Mesenchymal stem cell (in vitro differentiated cells and primary cell): ENCODE measurements around the gene AFM.

Source experiments
- DNase-seq: peaks from one replicate; pipeline ENCODE4 v3.0.0-alpha.2; 2013
- H2AFZ ChIP-seq: one replicate; pipeline ENCODE4 v1.6.1; 2013; ENCODE audit warnings: low read depth, mild to moderate bottlenecking, control low read depth, inconsistent platforms, low read length, moderate library complexity
- H2AK5ac ChIP-seq: 2 replicates; pipeline ENCODE4 v1.6.1; 2013; ENCODE audit warnings: low read length, moderate library complexity, mild to moderate bottlenecking, inconsistent platforms; ENCODE audit not compliant: severe bottlenecking
- H2BK120ac ChIP-seq: one replicate; pipeline ENCODE4 v1.6.1; 2013; ENCODE audit warnings: low read depth, mild to moderate bottlenecking, inconsistent platforms, low read length, moderate library complexity
- H2BK12ac ChIP-seq, 2 experiments: one replicate each; pipeline ENCODE4 v1.6.1; 2013; ENCODE audit warnings: inconsistent platforms in 2 of 2, low read length in 2 of 2, mild to moderate bottlenecking in 2 of 2, moderate library complexity in 2 of 2, control low read depth in 1 of 2
- H2BK15ac ChIP-seq: one replicate; pipeline ENCODE4 v1.6.1; 2013; ENCODE audit warnings: mild to moderate bottlenecking, low read depth, inconsistent platforms; ENCODE audit not compliant: poor library complexity, severe bottlenecking
- H2BK5ac ChIP-seq: 2 replicates; pipeline ENCODE4 v1.6.1; 2013; ENCODE audit warnings: low read depth, mild to moderate bottlenecking, low read length, control low read depth, inconsistent platforms; ENCODE audit not compliant: poor library complexity, severe bottlenecking
- H3K14ac ChIP-seq, 2 experiments: one replicate each; pipeline ENCODE4 v1.6.1; 2013; ENCODE audit warnings: inconsistent platforms in 2 of 2, low read length in 2 of 2, control low read depth in 1 of 2, mild to moderate bottlenecking in 1 of 2, moderate library complexity in 1 of 2
- H3K18ac ChIP-seq, 2 experiments: one replicate each; pipeline ENCODE4 v1.6.1; 2013; ENCODE audit warnings: inconsistent platforms in 2 of 2, low read length in 2 of 2, control low read depth in 1 of 2, low read depth in 1 of 2, mild to moderate bottlenecking in 1 of 2
- H3K23ac ChIP-seq, 2 experiments: one replicate each; pipeline ENCODE4 v1.6.1; 2013; ENCODE audit warnings: inconsistent platforms in 2 of 2, low read length in 2 of 2, mild to moderate bottlenecking in 2 of 2, moderate library complexity in 2 of 2, control low read depth in 1 of 2
- H3K27ac ChIP-seq: 2 replicates; pipeline ENCODE4 v1.5.1; 2013; ENCODE audit warnings: mild to moderate bottlenecking, moderate library complexity, low read length, control low read depth, inconsistent platforms; ENCODE audit not compliant: poor library complexity, severe bottlenecking
- H3K27me3 ChIP-seq, 2 experiments: 2 replicates each; pipeline versions ENCODE4 v1.6.1 to v1.7.0; 2013; ENCODE audit warnings: low read length in 2 of 2, mild to moderate bottlenecking in 2 of 2, moderate library complexity in 2 of 2, control low read depth in 1 of 2, inconsistent platforms in 1 of 2; ENCODE audit not compliant: control insufficient read depth in 1 of 2, insufficient read depth in 1 of 2
- H3K36me3 ChIP-seq, 2 experiments: 2 replicates each; pipeline versions ENCODE4 v1.6.1 to v1.7.0; 2013; ENCODE audit warnings: low read length in 2 of 2, control low read depth in 1 of 2, inconsistent platforms in 1 of 2, low read depth in 1 of 2, mild to moderate bottlenecking in 1 of 2; ENCODE audit not compliant: insufficient read depth in 2 of 2, control insufficient read depth in 1 of 2
- H3K4ac ChIP-seq, 2 experiments: one replicate each; pipeline ENCODE4 v1.6.1; 2013; ENCODE audit warnings: inconsistent platforms in 2 of 2, low read length in 2 of 2, mild to moderate bottlenecking in 2 of 2, moderate library complexity in 2 of 2, control low read depth in 1 of 2, low read depth in 1 of 2
- H3K4me1 ChIP-seq: 2 replicates; pipeline ENCODE4 v1.6.1; 2013; ENCODE audit warnings: low read depth, low read length, control low read depth; ENCODE audit not compliant: control insufficient read depth, insufficient read depth
- H3K4me2 ChIP-seq: 2 replicates; pipeline ENCODE4 v1.6.1; 2013; ENCODE audit warnings: low read length, mild to moderate bottlenecking, inconsistent platforms; ENCODE audit not compliant: poor library complexity, severe bottlenecking
- H3K4me3 ChIP-seq, 2 experiments: 2 replicates each; pipeline versions ENCODE4 v1.5.1 to v1.7.0; 2013; ENCODE audit warnings: low read length in 2 of 2, mild to moderate bottlenecking in 2 of 2, control low read depth in 1 of 2, low read depth in 1 of 2; ENCODE audit not compliant: insufficient read depth in 1 of 2
- H3K79me1 ChIP-seq: replicated peaks from 2 replicates; pipeline ENCODE4 v1.6.1; 2013; ENCODE audit warnings: mild to moderate bottlenecking, control low read depth, low read length, inconsistent platforms; ENCODE audit not compliant: poor library complexity, severe bottlenecking
- H3K9ac ChIP-seq: 2 replicates; pipeline ENCODE4 v1.7.0; 2013; ENCODE audit warnings: mild to moderate bottlenecking, low read length, moderate library complexity
- H3K9me3 ChIP-seq: 2 replicates; pipeline ENCODE4 v1.7.0; 2013; ENCODE audit warnings: mild to moderate bottlenecking, low read length; ENCODE audit not compliant: control insufficient read depth
- H4K8ac ChIP-seq: one replicate; pipeline ENCODE4 v1.6.1; 2013; ENCODE audit warnings: inconsistent platforms, mild to moderate bottlenecking, low read length, moderate library complexity
- H4K91ac ChIP-seq: one replicate; pipeline ENCODE4 v1.6.1; 2013; ENCODE audit warnings: mild to moderate bottlenecking, low read length, inconsistent platforms
- WGBS: methylation state at CpG from one replicate; pipeline ENCODE4 v1.1.7; 2013; ENCODE audit warnings: mixed read lengths; 5-methylcytosine and 5-hydroxymethylcytosine counted together

AFM gene

GRCh38 chr4:73434311-73434710 is 47.2 kb upstream of the AFM start:
- Histone ChIP-seq H3K9me3 (no peaks in the 10 kb centered on the region), H4K8ac (no peak overlapping the region), H2BK120ac (no peak overlapping the region), H3K27ac (no peak overlapping the region), H2BK12ac (no peak overlapping the region), H2AFZ (no peak overlapping the region), H3K27me3 (peaks cover 0 to 8% of the 10 kb centered on the region in 2 experiments), H2AK5ac (no peak overlapping the region), H2BK5ac (no peak overlapping the region), H3K36me3 (no peaks in the 10 kb centered on the region), H3K4me3 (no peak overlapping the region), H3K23ac (no peak overlapping the region), H3K18ac (no peak overlapping the region), H3K4me2 (no peak overlapping the region), H3K14ac (no peak overlapping the region), H3K9ac (no peak overlapping the region), H4K91ac (no peak overlapping the region), H2BK15ac (no peak overlapping the region), H3K79me1 (no peaks in the 10 kb centered on the region), H3K4ac (no peak overlapping the region), H3K4me1 (no peaks in the 10 kb centered on the region)
- peak; percentile 12 for DNase-seq
- WGBS = 60% methylated on average over 3 of the region's 3 CpGs

- no peak for DNase-seq
- Histone ChIP-seq H3K23ac (no peak within 1 kb of the TSS), H3K27ac (no peak within 1 kb of the TSS), H2AFZ (no peak within 1 kb of the TSS), H3K18ac (no peak within 1 kb of the TSS), H3K4ac (no peak within 1 kb of the TSS), H3K36me3 (no peaks in the 10 kb centered on the region), H2BK120ac (no peak within 1 kb of the TSS), H3K79me1 (no peaks in the 10 kb centered on the region), H2BK15ac (no peak within 1 kb of the TSS), H3K9me3 (no peaks in the 10 kb centered on the region), H3K27me3 (no peaks in the 10 kb centered on the region), H2BK12ac (no peak within 1 kb of the TSS), H3K9ac (no peak within 1 kb of the TSS), H2AK5ac (no peak within 1 kb of the TSS), H4K8ac (no peak within 1 kb of the TSS), H3K4me3 (no peak within 1 kb of the TSS), H3K4me2 (no peak within 1 kb of the TSS), H3K4me1 (no peaks in the 10 kb centered on the region), H4K91ac (no peak within 1 kb of the TSS), H2BK5ac (no peak within 1 kb of the TSS), H3K14ac (no peak within 1 kb of the TSS)
- 100% methylated on average over 1 of the region's 1 CpG for WGBS
Measured at GRCh38 chr4:73435984-73436383, 45.6 kb upstream of the AFM start, which contains the start of gene AFP. AFP (plus strand) TSS chr4:73436221; CDS start chr4:73436263, 42 bp downstream.

- Histone ChIP-seq H3K23ac (no peak overlapping the region), H3K9ac (no peak overlapping the region), H3K79me1 (no peaks in the 10 kb centered on the region), H3K4me1 (no peaks in the 10 kb centered on the region), H4K8ac (no peak overlapping the region), H3K27me3 (no peaks in the 10 kb centered on the region), H3K9me3 (no peaks in the 10 kb centered on the region), H2BK15ac (no peak overlapping the region), H3K4ac (no peak overlapping the region), H4K91ac (no peak overlapping the region), H2AK5ac (no peak overlapping the region), H2BK5ac (no peak overlapping the region), H3K36me3 (no peaks in the 10 kb centered on the region), H3K14ac (no peak overlapping the region), H3K4me3 (no peak overlapping the region), H3K4me2 (no peak overlapping the region), H3K18ac (no peak overlapping the region), H2BK120ac (no peak overlapping the region), H3K27ac (no peak overlapping the region), H2BK12ac (no peak overlapping the region), H2AFZ (no peak overlapping the region)
- WGBS = 67% methylated on average over 2 of the region's 3 CpGs
- no peak for DNase-seq
Measured at GRCh38 chr4:73436674-73437557, 44.6 kb upstream of the AFM start.

GRCh38 chr4:73437558-73437956 is 44.0 kb upstream of the AFM start:
- no peaks in the 10 kb centered on the region for H3K9me3 ChIP-seq
- no peaks in the 10 kb centered on the region for H3K27me3 ChIP-seq
- no peak overlapping the region for H3K14ac ChIP-seq
- H3K4me1 ChIP-seq = no peaks in the 10 kb centered on the region
- H3K9ac ChIP-seq = no peak overlapping the region
- H3K18ac ChIP-seq = no peak overlapping the region
- no peak overlapping the region for H4K8ac ChIP-seq
- no peak overlapping the region for H3K27ac ChIP-seq
- no peak overlapping the region for H3K4me2 ChIP-seq
- H4K91ac ChIP-seq = no peak overlapping the region
- H2BK120ac ChIP-seq = no peak overlapping the region
- H3K4me3 ChIP-seq = no peak overlapping the region
- H2BK5ac ChIP-seq = no peak overlapping the region
- no peak overlapping the region for H2AK5ac ChIP-seq
- no peak overlapping the region for H2BK12ac ChIP-seq
- no peak overlapping the region for H2BK15ac ChIP-seq
- no peak overlapping the region for H3K4ac ChIP-seq
- DNase-seq = no peak
- H3K36me3 ChIP-seq = no peaks in the 10 kb centered on the region
- H2AFZ ChIP-seq = no peak overlapping the region
- no peak overlapping the region for H3K23ac ChIP-seq
- no peaks in the 10 kb centered on the region for H3K79me1 ChIP-seq
